Measurements from ENCODE around the gene NELFA.

NELFA gene

DNA sequence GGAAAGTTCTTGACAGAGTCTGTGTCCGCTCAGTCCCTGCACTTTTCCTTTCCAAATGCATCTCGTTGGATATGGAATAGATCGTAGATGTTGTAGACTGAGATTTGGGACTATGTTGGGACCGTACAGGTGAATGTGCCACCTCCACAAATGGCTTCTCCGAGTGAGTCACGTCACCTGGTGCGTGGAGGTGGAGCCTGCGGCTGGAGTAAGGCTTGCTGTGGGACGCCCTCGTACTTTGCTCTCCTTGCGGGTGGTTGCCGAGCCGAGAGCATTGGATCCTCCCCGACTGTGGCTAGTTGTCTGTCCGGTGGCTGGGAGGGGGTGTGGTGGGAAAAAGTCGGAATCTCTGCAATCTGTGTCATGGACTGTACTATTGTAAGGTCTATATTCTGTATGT is 60.5 kb downstream of the NELFA start:
- TF ChIP-seq RAD21 (IDR thresholded peaks at IDR 0.05; ENCODE audit: low read depth) (no peak), EP300 (IDR thresholded peaks at IDR 0.05; ENCODE audit: borderline replicate concordance) (no peak), TAF1 (IDR thresholded peaks at IDR 0.05; ENCODE audit: low read depth) (no peak), CEBPB (IDR thresholded peaks at IDR 0.05) (no peak), FOXM1 (IDR thresholded peaks at IDR 0.05; ENCODE audit: borderline replicate concordance, low read depth) (no peak), CREB1 (IDR thresholded peaks at IDR 0.05; ENCODE audit: low read depth) (no peak), YY1 (IDR thresholded peaks at IDR 0.05; ENCODE audit: low read depth) (no peak), EGR1 (IDR thresholded peaks at IDR 0.05) (no peak), ZBTB7A (IDR thresholded peaks at IDR 0.05; ENCODE audit: low read depth) (no peak), NFIC (IDR thresholded peaks at IDR 0.05) (no peak), TEAD4 (IDR thresholded peaks at IDR 0.05) (no peak)
- TF ChIP-seq, protein P1, sequence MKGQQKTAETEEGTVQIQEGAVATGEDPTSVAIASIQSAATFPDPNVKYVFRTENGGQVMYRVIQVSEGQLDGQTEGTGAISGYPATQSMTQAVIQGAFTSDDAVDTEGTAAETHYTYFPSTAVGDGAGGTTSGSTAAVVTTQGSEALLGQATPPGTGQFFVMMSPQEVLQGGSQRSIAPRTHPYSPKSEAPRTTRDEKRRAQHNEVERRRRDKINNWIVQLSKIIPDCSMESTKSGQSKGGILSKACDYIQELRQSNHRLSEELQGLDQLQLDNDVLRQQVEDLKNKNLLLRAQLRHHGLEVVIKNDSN (IDR thresholded peaks at IDR 0.05) = no peak
- TF ChIP-seq, protein P2, sequence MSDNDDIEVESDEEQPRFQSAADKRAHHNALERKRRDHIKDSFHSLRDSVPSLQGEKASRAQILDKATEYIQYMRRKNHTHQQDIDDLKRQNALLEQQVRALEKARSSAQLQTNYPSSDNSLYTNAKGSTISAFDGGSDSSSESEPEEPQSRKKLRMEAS (IDR thresholded peaks at IDR 0.05) = no peak

DNA sequence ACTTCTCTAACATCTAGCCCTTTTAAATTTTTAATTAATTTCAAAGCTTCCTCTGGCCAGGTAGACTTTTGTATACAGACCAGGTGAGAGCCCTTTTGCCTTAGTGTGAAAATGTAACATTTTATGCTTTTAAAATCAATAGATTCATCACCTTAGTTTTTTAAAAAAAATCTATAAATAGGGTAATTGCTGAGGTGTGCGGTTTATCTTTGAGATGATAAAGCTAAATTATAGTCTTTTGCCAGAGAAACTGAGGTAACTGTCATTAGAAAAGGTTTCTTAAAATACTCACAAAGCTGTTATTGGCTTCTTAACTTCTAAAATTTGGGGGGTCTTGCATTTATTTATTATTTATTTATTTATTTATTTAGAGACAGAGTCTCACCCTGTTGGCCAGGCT is 62.9 kb downstream of the NELFA start:
- TF ChIP-seq RAD21 (IDR thresholded peaks at IDR 0.05; ENCODE audit: low read depth) (no peak), ZBTB7A (IDR thresholded peaks at IDR 0.05; ENCODE audit: low read depth) (no peak), CREB1 (IDR thresholded peaks at IDR 0.05; ENCODE audit: low read depth) (no peak), EGR1 (IDR thresholded peaks at IDR 0.05) (no peak), TCF12 (IDR thresholded peaks at IDR 0.05; ENCODE audit: low read depth) (no peak), NFIC (IDR thresholded peaks at IDR 0.05) (no peak), EP300 (IDR thresholded peaks at IDR 0.05; ENCODE audit: borderline replicate concordance) (no peak), TAF1 (IDR thresholded peaks at IDR 0.05; ENCODE audit: low read depth) (no peak), YY1 (IDR thresholded peaks at IDR 0.05; ENCODE audit: low read depth) (no peak), CEBPB (IDR thresholded peaks at IDR 0.05) (no peak), FOXM1 (IDR thresholded peaks at IDR 0.05; ENCODE audit: borderline replicate concordance, low read depth) (no peak)
- TF ChIP-seq, protein P1 (IDR thresholded peaks at IDR 0.05) = no peak
- TF ChIP-seq, protein P2 (IDR thresholded peaks at IDR 0.05) = no peak
- TF ChIP-seq, protein P3, sequence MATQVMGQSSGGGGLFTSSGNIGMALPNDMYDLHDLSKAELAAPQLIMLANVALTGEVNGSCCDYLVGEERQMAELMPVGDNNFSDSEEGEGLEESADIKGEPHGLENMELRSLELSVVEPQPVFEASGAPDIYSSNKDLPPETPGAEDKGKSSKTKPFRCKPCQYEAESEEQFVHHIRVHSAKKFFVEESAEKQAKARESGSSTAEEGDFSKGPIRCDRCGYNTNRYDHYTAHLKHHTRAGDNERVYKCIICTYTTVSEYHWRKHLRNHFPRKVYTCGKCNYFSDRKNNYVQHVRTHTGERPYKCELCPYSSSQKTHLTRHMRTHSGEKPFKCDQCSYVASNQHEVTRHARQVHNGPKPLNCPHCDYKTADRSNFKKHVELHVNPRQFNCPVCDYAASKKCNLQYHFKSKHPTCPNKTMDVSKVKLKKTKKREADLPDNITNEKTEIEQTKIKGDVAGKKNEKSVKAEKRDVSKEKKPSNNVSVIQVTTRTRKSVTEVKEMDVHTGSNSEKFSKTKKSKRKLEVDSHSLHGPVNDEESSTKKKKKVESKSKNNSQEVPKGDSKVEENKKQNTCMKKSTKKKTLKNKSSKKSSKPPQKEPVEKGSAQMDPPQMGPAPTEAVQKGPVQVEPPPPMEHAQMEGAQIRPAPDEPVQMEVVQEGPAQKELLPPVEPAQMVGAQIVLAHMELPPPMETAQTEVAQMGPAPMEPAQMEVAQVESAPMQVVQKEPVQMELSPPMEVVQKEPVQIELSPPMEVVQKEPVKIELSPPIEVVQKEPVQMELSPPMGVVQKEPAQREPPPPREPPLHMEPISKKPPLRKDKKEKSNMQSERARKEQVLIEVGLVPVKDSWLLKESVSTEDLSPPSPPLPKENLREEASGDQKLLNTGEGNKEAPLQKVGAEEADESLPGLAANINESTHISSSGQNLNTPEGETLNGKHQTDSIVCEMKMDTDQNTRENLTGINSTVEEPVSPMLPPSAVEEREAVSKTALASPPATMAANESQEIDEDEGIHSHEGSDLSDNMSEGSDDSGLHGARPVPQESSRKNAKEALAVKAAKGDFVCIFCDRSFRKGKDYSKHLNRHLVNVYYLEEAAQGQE (IDR thresholded peaks at IDR 0.05; ENCODE audit: low read depth) = no peak

DNA sequence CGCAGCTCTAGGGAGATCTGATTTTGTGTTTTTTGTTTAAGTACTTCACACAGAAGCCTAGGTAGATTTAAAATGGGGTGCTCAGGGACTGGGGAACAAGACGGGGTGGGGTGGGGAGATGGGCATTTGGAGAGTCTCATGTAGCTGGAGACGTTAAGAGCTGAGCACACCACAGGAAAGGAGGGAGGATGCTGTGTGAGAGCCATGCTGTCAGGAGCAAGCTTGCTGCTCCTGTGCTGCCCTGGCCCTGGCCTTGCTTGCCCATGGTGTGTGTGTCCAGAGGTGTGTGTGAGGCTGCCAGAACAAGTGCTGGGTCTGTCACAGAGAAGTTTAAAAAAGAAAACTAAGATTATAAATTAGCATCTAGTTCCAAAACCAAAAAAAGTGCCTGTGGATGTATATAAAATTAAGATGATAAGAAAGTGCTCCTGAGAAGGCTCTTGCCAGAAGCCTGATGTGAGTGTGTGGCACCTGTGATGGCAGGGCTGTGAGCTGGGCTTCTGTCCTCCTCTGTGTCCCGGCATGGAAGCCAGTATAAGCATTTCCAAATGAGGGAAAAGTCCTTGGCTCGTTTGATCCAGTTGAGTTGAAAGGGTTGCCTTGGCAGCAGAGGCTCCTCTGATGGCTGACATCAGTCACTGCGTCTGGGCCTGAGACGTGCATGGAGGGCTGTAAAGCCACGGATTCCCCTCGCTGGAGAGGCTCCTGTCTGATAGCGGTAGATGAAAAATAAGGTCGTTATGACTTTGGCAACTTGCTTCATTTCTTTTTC is 63.5 kb downstream of the NELFA start:
- TF ChIP-seq TAF1 (IDR thresholded peaks at IDR 0.05; ENCODE audit: low read depth) (no peak), RAD21 (IDR thresholded peaks at IDR 0.05; ENCODE audit: low read depth) (no peak), TCF12 (IDR thresholded peaks at IDR 0.05; ENCODE audit: low read depth) (no peak), ZBTB7A (IDR thresholded peaks at IDR 0.05; ENCODE audit: low read depth) (no peak)
- TF ChIP-seq, protein P2 (IDR thresholded peaks at IDR 0.05) = no peak
- TF ChIP-seq, protein P1 (IDR thresholded peaks at IDR 0.05) = no peak

DNA sequence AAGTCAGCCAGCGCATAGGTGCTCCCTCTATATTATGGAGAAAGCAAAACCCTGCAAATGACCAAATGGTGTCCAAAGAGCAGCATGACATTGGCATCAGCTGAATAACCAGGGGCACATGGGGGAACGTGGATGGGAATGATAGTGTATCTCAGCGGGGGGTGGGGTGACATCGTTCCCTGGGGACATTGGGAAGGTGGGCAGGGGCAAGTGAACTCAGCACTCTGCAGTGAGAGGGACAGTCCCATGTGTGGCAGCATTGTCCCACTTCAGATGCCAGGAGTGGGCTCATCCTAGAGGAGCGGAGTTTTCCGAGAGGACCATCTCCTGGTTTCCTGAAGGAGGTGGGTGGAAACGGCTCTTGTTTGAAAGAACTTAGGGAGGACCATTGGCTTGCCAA is 64.8 kb downstream of the NELFA start:
- TF ChIP-seq, protein P3 (IDR thresholded peaks at IDR 0.05; ENCODE audit: low read depth) = no peak
- TF ChIP-seq CREB1 (IDR thresholded peaks at IDR 0.05; ENCODE audit: low read depth) = no peak
- TF ChIP-seq EP300 (IDR thresholded peaks at IDR 0.05; ENCODE audit: borderline replicate concordance) = no peak
- TF ChIP-seq YY1 (IDR thresholded peaks at IDR 0.05; ENCODE audit: low read depth) = no peak
- TF ChIP-seq CEBPB (IDR thresholded peaks at IDR 0.05) = no peak
- TF ChIP-seq NFIC (IDR thresholded peaks at IDR 0.05) = no peak
- no peak for TF ChIP-seq EGR1 (IDR thresholded peaks at IDR 0.05)
- TF ChIP-seq FOXM1 (IDR thresholded peaks at IDR 0.05; ENCODE audit: borderline replicate concordance, low read depth) = no peak
- no peak for TF ChIP-seq TAF1 (IDR thresholded peaks at IDR 0.05; ENCODE audit: low read depth)
- no peak for TF ChIP-seq TCF12 (IDR thresholded peaks at IDR 0.05; ENCODE audit: low read depth)
- TF ChIP-seq TEAD4 (IDR thresholded peaks at IDR 0.05) = no peak
- TF ChIP-seq, protein P1 (IDR thresholded peaks at IDR 0.05) = no peak
- TF ChIP-seq RAD21 (IDR thresholded peaks at IDR 0.05; ENCODE audit: low read depth) = no peak
- TF ChIP-seq, protein P2 (IDR thresholded peaks at IDR 0.05) = no peak
- no peak for TF ChIP-seq ZBTB7A (IDR thresholded peaks at IDR 0.05; ENCODE audit: low read depth)
